ENCODE results near the gene TIMP3. TPM values are rescaled to one million over a fixed set of nuclear protein-coding genes. Genes with fewer than 3 reads are reported as not detected.

TIMP3 gene
- total RNA-seq, 2 experiments from 2014 or later = 0.07 TPM

DNA sequence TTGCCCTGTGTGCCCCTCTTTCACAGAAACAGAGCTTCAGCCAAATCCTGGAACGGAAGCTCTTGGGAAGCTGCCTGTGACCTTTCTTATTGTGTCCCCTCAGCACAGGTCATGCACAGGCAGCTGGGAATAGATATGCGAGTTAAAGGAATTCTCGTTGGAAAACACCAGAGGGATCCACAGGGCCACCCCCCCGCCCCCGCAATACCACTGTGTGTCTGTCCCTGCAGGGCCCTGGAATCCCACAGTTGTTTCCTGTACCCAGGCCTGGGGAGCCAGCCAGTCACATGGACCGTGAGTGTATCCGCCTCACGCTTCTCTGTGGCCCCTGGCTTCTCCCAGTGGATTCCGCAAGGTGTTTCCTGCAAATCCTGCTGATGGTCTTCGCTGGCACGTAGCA, 29.0 kb downstream of the TIMP3 start:
- ChIA-PET POLR2A (no interaction called here), CTCF (no interaction called here)
- ATAC-seq = no peak

DNA sequence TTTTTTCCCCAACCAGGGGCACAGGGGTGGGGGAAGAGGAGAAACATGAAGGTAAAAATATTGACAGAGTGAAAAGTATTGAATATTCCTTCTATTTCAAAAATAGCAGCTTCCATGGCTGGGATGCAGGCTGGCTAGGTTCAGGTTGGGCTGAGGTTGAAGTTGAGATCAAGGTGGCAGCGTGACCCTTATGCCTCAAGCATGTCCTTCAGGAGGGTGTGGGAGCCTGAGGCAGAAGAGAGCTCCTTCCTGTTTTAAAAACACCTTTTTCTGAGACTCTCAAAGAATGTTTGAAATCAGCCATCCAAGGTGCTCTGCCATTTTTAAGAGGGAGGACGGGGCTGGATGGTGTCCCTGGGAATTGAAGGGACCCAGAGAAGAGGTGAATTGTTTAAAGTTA, 29.5 kb downstream of the TIMP3 start:
- DNase-seq (no peak), ATAC-seq (no peak)
- Mint-ChIP-seq H3K4me1 (ENCODE audit: low read depth) (peaks cover 10% of the 10 kb centered on the region), H3K36me3 (ENCODE audit: low read depth) (no peaks in the 10 kb centered on the region), H3K27me3 (no peaks in the 10 kb centered on the region), H3K9me3 (no peaks in the 10 kb centered on the region), H3K4me3 (no peak overlapping the region), H3K27ac (no peak overlapping the region)
- TF ChIP-seq, protein P1, sequence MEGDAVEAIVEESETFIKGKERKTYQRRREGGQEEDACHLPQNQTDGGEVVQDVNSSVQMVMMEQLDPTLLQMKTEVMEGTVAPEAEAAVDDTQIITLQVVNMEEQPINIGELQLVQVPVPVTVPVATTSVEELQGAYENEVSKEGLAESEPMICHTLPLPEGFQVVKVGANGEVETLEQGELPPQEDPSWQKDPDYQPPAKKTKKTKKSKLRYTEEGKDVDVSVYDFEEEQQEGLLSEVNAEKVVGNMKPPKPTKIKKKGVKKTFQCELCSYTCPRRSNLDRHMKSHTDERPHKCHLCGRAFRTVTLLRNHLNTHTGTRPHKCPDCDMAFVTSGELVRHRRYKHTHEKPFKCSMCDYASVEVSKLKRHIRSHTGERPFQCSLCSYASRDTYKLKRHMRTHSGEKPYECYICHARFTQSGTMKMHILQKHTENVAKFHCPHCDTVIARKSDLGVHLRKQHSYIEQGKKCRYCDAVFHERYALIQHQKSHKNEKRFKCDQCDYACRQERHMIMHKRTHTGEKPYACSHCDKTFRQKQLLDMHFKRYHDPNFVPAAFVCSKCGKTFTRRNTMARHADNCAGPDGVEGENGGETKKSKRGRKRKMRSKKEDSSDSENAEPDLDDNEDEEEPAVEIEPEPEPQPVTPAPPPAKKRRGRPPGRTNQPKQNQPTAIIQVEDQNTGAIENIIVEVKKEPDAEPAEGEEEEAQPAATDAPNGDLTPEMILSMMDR (IDR thresholded peaks at IDR 0.05) = no peak
- intact Hi-C loops (cut with micrococcal nuclease) = no loop called here
- POLR2A ChIA-PET = no interaction called here
- CTCF ChIA-PET = no interaction called here

More for the DNA sequence above, 29.0 kb downstream of the TIMP3 start:
- no peaks in the 10 kb centered on the region for H3K36me3 Mint-ChIP-seq (ENCODE audit: low read depth)
- H3K27ac Mint-ChIP-seq = no peak overlapping the region
- no peak overlapping the region for H3K4me3 Mint-ChIP-seq
- DNase-seq = no peak
- intact Hi-C loops (cut with micrococcal nuclease) = no loop called here
- no peaks in the 10 kb centered on the region for H3K9me3 Mint-ChIP-seq
- H3K4me1 Mint-ChIP-seq (ENCODE audit: low read depth) = peaks cover 10% of the 10 kb centered on the region
- TF ChIP-seq, protein P1 (IDR thresholded peaks at IDR 0.05) = no peak
- no peaks in the 10 kb centered on the region for H3K27me3 Mint-ChIP-seq

DNA sequence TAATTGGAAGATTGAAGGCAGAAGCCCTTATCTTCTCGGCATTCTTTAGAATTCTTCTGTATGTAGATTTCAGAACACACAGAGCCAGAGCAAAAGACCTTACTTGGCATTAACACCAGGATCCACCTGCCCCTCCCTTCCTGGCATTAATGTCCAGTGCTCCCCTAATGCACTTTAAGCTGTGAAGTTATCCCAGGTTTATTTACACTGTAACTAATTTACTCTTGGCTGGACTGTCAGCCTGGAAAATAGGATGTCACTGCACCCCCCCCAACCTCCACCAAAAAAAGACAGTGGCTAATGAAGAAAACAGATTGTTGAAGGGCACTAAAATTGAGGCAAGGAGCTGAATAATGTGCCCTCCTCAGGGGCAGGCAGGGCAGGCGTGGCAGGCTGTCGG, 30.1 kb downstream of the TIMP3 start:
- TF ChIP-seq, protein P1 (IDR thresholded peaks at IDR 0.05) = no peak
- ChIA-PET CTCF (interaction anchor here (0.9 kb wide), 1 partner anchor 71 kb away, joined by 3 read pairs; no protein-coding TSS in a partner anchor), POLR2A (no interaction called here)
- Mint-ChIP-seq H3K9me3 (no peaks in the 10 kb centered on the region), H3K27ac (no peak overlapping the region), H3K4me1 (ENCODE audit: low read depth) (peaks cover 10% of the 10 kb centered on the region), H3K4me3 (no peak overlapping the region), H3K27me3 (no peaks in the 10 kb centered on the region), H3K36me3 (ENCODE audit: low read depth) (no peaks in the 10 kb centered on the region)
- DNase-seq = no peak
- intact Hi-C loops (cut with micrococcal nuclease) = no loop called here
- no peak for ATAC-seq

DNA sequence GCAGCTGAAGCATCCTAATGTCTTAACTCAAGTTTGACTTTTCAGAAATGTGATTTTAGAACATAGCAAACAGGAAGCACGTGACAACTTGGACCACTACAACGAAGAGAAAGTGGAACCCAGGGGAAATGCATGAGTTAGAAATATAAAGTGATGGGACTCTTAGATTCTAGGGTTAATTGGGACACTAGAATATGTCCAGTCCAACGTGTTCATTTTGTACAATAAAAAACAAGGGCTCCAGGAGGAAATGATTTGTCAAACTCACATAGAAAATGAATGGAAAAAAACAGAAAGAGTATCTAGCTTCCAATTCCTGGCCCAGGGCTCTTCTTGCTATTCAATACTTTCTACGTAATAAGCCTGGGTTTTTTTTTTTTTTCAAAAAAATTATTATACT, 30.7 kb downstream of the TIMP3 start:
- TF ChIP-seq, protein P1 (IDR thresholded peaks at IDR 0.05) = no peak
- Mint-ChIP-seq H3K9me3 (no peaks in the 10 kb centered on the region), H3K36me3 (ENCODE audit: low read depth) (no peaks in the 10 kb centered on the region), H3K4me1 (ENCODE audit: low read depth) (peaks cover 10% of the 10 kb centered on the region), H3K4me3 (no peak overlapping the region), H3K27me3 (no peaks in the 10 kb centered on the region), H3K27ac (no peak overlapping the region)
- ChIA-PET POLR2A (no interaction called here), CTCF (interaction anchor here (0.9 kb wide), 1 partner anchor 71 kb away, joined by 3 read pairs; no protein-coding TSS in a partner anchor)
- no peak for DNase-seq
- intact Hi-C loops (cut with micrococcal nuclease) = no loop called here
- no peak for ATAC-seq

DNA sequence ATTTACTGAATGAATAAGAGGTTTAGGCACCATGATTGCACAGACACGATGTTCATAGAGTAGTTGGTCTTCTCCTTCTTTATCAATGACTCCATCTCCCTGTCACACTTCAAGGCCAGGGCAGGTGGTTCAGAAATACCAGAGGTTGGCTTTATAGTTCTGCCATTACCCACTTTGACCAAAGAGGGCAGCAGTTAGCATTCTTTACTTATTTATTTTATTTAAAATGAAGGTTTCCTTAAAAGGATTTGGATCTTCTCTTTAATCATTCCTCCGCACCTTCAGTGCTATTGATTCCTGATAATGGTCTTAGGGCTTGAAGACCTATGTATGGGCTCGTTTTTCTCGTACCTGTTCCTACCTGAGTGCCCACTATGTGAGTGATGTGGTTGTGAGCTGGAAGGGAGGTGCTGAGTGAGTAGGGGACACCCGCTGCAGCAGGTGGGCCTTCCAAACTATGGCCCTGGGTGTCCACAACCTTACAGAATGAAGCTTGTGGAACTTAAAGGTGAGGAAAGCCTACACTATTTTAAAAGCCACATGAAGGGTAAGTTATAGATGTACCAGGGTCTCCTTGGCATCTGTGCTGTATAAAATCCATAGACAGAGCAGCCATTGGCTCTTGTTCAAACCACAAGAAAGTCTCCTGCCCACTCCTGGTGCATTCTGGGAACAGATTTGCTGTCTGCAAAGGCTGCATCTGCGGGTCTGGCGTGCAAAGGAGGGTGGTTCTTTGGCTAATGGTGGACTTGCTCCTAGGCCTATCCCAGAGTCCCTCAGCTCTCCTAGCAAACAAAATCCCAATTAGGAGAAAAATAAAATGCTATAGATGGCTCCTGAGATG, 35.0 kb downstream of the TIMP3 start:
- Mint-ChIP-seq H3K9me3 (no peaks in the 10 kb centered on the region), H3K4me1 (ENCODE audit: low read depth) (peaks cover 6% of the 10 kb centered on the region), H3K27me3 (no peaks in the 10 kb centered on the region), H3K27ac (no peak overlapping the region), H3K4me3 (no peak overlapping the region), H3K36me3 (ENCODE audit: low read depth) (no peaks in the 10 kb centered on the region)
- intact Hi-C loops (cut with micrococcal nuclease) = no loop called here
- ChIA-PET CTCF (interaction anchor here (1.2 to 2.2 kb wide), 4 partner anchors 8 to 40 kb away, joined by 3 to 6 read pairs (median 4); no protein-coding TSS in a partner anchor), POLR2A (interaction anchor here (0.5 kb wide), 1 partner anchor 305 kb away, joined by 4 read pairs; no protein-coding TSS in a partner anchor)
- ATAC-seq (peak; percentile 37), DNase-seq (peak; percentile 7)
- TF ChIP-seq, protein P1 (IDR thresholded peaks at IDR 0.05) = peak; percentile 64
